Fibroblast of skin of scalp (primary cell): ENCODE data around the gene DCTN2.

Experiments used
- DNase-seq: peaks from one replicate; pipeline ENCODE4 v3.0.0-alpha.2; 2013

DCTN2 gene

DNA sequence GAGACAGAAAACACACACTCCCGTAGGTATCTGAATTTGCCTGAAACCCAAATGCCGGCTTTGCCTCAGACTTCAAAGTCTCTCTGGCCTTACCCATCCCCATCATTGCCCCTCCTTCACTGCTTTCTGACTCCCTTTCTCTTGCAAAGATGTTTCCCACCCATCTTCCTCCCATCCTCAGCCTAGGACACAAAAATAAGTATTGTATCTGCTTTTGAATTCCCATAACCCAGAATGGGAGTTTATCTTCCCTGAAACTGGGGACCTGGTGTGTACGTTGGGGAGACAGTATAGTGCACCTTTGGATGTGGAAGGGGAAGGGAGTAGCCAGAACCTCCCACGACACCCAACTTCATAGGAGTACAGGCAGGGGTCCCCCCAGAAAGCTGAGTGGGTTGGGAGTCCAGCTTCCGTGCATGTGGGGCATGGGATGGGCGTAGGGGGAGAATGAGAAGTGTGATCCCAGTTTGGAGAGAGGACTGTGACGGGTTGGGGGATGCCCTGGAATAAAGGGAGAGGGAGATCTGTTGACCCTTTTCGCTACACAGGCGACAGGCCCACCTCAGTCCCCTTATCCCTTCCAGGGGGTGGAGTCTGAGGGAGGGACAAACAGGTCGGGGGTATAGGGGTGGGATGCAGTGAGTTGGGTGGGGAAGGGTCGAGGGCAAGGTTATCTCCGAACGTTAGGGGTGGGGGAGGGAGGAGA, 2.4 kb upstream of the DCTN2 start:
- no peak for DNase-seq

DNA sequence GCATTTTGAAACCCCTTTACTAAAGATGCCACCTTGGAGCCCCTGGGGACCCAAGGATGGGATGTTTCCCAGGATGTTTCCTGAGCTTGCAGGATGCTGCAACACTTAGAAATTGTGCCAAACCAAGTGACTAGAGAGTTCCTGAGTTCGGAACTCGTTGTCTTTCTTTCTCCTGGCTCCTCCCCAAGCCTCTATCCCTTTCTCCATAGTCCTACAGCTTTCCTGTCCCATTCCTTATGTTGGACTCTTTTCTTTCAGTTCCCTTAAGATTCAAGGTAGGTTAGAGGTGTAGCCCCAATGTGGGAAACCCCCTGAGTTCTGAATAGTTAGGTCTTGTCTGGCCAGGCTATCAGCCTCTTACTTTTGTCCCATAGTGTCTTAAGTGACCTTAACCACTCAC, 1.5 kb upstream of the DCTN2 start:
- no peak for DNase-seq

DNA sequence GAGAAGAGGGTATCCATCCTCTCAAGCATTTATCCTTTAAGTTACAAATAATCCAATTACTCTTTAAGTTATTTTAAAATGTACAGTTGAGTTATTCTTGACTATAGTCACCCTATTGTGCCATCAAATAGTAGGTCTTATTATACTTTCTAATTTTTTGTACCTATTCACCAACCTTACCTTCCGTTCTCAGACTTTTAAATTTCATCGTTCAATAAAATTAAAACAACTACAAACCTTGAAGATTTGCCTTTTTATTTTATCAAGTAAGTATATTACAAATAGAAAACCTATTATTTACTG, 972 bp upstream of the DCTN2 start:
- no peak for DNase-seq

- DNase-seq: no peak
Measured at GRCh38 chr12:57547288-57548012, 458 bp upstream of the DCTN2 start.

DNA sequence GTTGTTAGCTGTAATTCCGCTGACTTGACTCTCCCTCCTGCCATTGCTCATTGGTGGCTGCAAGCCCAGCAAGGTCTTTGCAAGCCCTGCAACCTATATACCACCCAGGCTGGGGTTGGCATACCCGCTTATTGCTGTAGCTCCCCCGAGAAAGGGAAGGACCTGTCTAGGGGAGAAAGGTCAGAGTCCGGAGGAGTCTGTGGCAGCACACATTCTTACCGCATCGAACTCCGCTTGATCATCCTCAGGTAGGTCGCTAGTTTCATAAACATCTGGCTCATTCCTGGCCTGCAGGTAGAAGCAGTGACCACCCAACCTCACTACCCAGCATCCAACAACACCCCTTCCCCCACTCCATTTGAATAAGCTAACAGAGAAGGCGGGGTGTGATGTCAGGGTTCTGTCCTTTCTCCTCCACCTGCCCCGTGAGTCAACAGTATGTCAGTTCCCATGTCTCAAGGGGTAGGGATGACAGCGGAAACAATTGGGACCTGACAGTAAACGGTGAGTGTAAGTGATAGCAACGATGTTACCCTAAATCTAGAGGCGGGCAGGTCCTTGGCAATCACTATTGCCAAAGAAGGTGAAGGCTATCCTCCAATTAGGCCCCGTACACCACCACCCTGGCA, 1.1 kb downstream of the DCTN2 start:
- DNase-seq: no peak

- DNase-seq: no peak
Measured at GRCh38 chr12:57543581-57543980, 3.4 kb downstream of the DCTN2 start.

GRCh38 chr12:57541717-57542116, 5.3 kb downstream of the DCTN2 start:
- no peak for DNase-seq

DNA sequence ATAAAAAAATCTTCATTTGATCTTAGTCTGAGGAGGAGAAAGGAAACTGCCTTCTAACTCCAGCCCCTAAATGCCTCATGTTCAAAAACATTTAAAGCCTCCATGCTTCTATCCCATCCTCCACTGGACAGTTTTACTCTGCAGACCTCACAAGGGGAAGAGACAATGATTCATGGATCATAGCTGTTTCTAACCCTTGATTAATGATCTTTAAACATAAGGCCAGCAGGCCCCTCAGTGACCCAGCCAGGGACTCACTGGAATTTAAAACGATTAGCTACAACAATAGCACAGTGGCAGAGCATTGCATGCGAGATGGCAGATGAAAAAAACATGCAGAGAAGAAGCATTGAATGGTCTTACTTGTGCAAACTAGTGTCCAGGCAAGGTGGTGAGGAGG, 6.0 kb downstream of the DCTN2 start:
- no peak for DNase-seq

GRCh38 chr12:57539134-57539768, 7.7 kb downstream of the DCTN2 start:
- no peak for DNase-seq

DNA sequence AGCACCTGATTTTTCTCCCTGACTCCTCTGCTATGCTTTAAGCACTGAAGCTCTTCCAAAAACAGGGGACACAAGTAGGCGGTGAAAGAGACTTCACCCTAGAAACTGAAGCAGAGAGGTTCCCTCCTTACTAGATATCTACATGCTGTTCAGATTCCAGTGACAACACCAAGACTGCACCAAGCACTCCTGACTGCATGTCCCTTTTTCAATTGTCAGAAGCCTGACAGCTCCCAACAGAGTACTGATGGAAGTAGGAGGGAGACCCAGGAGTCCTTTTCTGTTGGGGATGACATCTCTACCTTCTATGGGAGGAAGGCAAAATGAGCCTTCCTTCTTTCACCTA, 10.4 kb downstream of the DCTN2 start:
- DNase-seq: no peak

GRCh38 chr12:57535764-57536596, 11.0 kb downstream of the DCTN2 start:
- no peak for DNase-seq

- DNase-seq: no peak
Measured at GRCh38 chr12:57534991-57535543, 11.9 kb downstream of the DCTN2 start.

GRCh38 chr12:57534250-57534649, 12.7 kb downstream of the DCTN2 start:
- no peak for DNase-seq

DNA sequence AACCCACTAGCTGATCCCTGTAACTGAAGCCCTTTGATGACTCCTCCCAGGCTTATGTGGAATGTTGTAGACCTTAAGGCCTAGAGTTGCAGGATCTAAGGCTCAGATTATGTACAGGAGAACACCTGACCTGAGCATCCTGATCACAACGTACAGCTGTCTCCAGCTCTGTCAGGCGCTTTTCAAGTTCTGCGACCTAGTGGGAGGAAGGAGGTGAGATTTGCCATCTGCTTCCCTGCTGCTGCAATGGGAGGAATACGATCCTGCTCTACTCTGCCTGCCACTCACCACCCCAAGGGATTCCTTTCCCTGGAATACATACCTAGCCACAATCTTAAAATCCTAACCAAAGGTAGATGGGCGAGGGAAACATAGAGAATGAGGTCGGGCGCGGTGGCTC, 13.9 kb downstream of the DCTN2 start:
- DNase-seq: no peak

DNA sequence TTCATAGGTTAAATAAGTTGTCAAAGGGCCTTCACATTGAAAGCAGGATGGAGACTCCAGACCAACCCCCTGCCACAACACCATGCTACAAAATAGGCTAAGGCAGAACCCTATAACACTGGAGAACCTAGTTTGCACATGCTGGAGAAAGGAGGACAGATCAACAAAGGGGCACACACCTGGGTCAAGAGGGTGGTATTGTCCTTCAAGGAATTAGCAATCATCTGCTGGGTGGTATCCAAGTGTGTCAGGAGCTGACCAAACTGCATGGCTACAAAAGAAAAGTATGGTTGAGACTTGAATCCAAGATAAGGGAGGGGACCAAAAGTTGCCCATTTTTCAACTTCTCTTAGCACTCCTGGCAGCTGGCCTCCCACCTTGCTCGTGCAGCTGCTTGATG, 15.2 kb downstream of the DCTN2 start:
- no peak for DNase-seq

- DNase-seq: no peak
Measured at GRCh38 chr12:57530396-57531142, 16.4 kb downstream of the DCTN2 start.

DNA sequence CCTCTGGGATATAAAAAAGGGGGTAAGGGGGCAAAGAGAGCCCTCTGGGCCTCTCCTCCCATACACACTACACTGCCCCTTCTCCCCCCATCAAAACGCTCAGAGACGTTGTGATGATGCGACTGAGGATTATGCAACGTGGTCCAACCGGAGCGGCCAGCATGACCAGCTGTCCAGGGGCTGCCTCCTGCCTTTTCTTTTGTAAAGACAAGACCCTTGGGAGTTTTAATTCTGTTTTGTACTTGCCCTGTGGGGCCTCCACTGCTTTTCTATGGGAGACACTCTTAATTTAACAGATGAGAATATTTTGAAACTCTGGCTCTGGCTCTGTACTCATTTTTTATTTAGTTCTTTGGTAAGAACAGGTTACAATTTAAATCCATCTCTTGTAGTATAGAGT, 17.2 kb downstream of the DCTN2 start:
- DNase-seq: no peak

GRCh38 chr12:57528831-57529555, 18.0 kb downstream of the DCTN2 start:
- DNase-seq: no peak

DNA sequence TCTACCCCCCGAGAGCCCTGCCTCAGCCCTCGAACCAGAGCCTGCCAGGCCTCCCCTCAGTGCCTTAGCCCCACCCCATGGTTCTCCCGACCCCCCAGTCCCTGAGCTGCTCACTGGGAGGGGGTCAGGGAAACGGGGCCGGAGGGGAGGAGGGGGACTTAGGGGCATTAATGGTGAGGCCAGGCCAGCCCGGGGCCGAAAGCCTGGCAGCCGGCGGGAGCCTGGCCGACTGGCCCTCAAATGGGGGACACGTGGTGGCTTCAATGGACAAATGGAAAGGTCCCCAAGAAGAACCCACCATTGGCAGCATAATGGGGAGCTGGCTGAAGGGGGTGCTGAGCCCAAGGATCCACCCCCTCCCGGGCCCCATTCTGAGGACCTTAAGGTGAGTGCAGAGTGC, 18.8 kb downstream of the DCTN2 start:
- DNase-seq: no peak

GRCh38 chr12:57527184-57527583, 19.8 kb downstream of the DCTN2 start:
- DNase-seq: no peak

- DNase-seq: no peak
Measured at GRCh38 chr12:57526477-57527126, 20.4 kb downstream of the DCTN2 start.
